Activated naive CD4-positive, alpha-beta T cell treated with anti-CD3 and anti-CD28 coated beads, Interleukin-2, amount 10 ng/mL, durations not matched to agents 5 hours and 36 hours (primary cell): Measurements from ENCODE around the gene RFLNA. TPM values are rescaled to one million over a fixed set of nuclear protein-coding genes. Genes with fewer than 3 reads are reported as not detected.

Experiments
- microRNA-seq: library from miRNA; unstranded; fragments of <30 nt; microRNA quantifications from one replicate; pipeline ENCODE4 v1.2.0, GENCODE V29; 2022; ENCODE audit warnings: borderline microRNAs expressed, borderline replicate concordance
- total RNA-seq, 2 experiments: library from RNA; stranded (reverse); gene quantifications; one replicate each; pipeline ENCODE4 v1.2.3, GENCODE V29; 2021

Gene RFLNA
- not detected for total RNA-seq

GRCh38 chr12:124294780-124295341 lies at the start of gene RFLNA:
RFLNA (plus strand) TSS chr12:124295093; CDS start chr12:124295430, 337 bp downstream.

Small RNAs within 50 kb of the gene (microRNA-seq; reads per million reads assigned to microRNA genes)
- not detected for gene MIR6880
